ENCODE data around the gene SPSB1.

DNA sequence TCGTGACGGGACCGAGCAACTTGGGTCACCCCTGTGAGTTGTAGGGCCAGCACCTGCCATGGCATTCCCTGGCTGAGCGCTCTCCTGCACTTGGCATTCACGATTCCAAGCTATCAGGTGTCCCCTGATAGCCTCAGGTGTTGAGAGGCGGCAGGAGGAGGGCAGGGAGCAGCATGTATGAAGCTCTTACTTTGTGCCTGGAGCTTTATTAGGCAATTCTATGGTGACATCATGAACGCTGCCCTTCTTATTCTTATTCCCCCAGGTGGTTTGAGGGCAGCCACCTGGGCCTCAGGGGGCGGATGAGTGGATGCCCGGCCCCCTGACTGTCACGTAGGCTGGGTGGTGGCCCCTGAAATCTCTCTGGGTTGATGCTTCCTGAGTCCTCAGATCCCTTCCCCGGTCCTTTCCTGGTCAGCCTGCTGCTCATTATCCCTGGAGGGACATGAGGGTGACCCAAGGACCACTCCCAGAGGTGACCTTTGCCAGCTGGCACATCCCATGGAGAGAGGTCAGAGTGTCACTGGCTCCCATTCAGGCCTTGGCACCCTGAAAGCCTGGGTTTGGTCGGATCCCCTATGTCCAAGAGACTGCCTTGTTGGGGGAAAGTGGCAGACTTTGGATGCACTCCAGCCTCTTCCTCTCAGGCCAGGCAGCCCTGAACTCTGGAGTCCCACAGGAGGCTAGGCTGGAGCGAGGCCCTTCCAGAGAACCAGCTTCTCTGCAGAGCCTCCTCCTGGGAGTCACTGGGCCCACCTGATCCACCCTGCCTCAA is 51.9 kb downstream of the SPSB1 start:
- TF ChIP-seq CTCF (IDR thresholded peaks at IDR 0.05), result no peak
- TF ChIP-seq POLR2AphosphoS5 (IDR thresholded peaks at IDR 0.05), result no peak

All from stomach (tissue), 4 donors.